Endothelial cell of umbilical vein (primary cell): ENCODE data around the gene RABEP1. TPM values are rescaled to one million over a fixed set of nuclear protein-coding genes. Genes with fewer than 3 reads are reported as not detected.

Experiments
- BruUV-seq: library from RNA; stranded (reverse); fragments of 400-500 nt; replicated peaks from 2 replicates; lab custom pipeline; 2021; lab: Mats Ljungman, UMichigan
- CTCF ChIA-PET: fragments of 300-600, 350-600 bp; sonication (Branson Sonifier 250); formaldehyde crosslinking; loops from one replicate; lab custom pipeline; 2021; ENCODE audit warnings: antibody characterized with exemption, inconsistent platforms; lab: Charles Lee
- POLR2A ChIA-PET: fragments of 300-600, 350-600 bp; sonication (Branson Sonifier 250); formaldehyde crosslinking; loops from one replicate; lab custom pipeline; 2021; ENCODE audit warnings: antibody characterized with exemption, inconsistent platforms; lab: Charles Lee
- DNase-seq: peaks from one replicate; pipeline ENCODE4 v3.0.0-alpha.2; 2011; ENCODE audit warnings: low read depth, low spot score
- FAIRE-seq: peaks from 2 replicates; lab custom pipeline; 2011; peaks lifted over from hg19 to GRCh38; lab: Jason Lieb, UNC
- H2AFZ ChIP-seq: 2 replicates; pipeline ENCODE4 v1.6.0; 2012; ENCODE audit warnings: low read depth, low read length, control low read depth, inconsistent platforms
- H3K27ac ChIP-seq: 2 replicates; pipeline ENCODE4 v1.5.1; 2011; ENCODE audit warnings: low read depth, mild to moderate bottlenecking, control low read depth, low read length, moderate library complexity; ENCODE audit not compliant: insufficient read depth
- H3K27me3 ChIP-seq, 2 experiments: 2 replicates each; pipeline versions ENCODE4 v1.6.0 to v1.6.1; 2011; ENCODE audit warnings: low read length in 2 of 2, mixed read lengths in 1 of 2; ENCODE audit not compliant: control insufficient read depth in 2 of 2, insufficient read depth in 2 of 2
- H3K36me3 ChIP-seq, 2 experiments: 2 replicates in 1 of 2; 3 replicates in 1 of 2; pipeline ENCODE4 v1.5.1; 2011; ENCODE audit warnings: low read length in 2 of 2, mild to moderate bottlenecking in 1 of 2, moderate library complexity in 1 of 2; ENCODE audit not compliant: control insufficient read depth in 2 of 2, insufficient read depth in 2 of 2; ENCODE audit errors: extremely low read depth in 1 of 2
- H3K4me1 ChIP-seq: 3 replicates; pipeline ENCODE4 v1.5.1; 2011; ENCODE audit warnings: mild to moderate bottlenecking, low read length; ENCODE audit not compliant: control insufficient read depth, insufficient read depth; ENCODE audit errors: extremely low read depth
- H3K4me2 ChIP-seq: 2 replicates; pipeline ENCODE4 v1.6.1; 2011; ENCODE audit warnings: low read length, control low read depth, mixed read lengths; ENCODE audit not compliant: insufficient read depth
- H3K4me3 ChIP-seq, 3 experiments: fragments of 200-600 bp in 1 of 3; sonication (generic), shearing (Covaris generic) in 1 of 3; replicated peaks in 1 of 3; 2 replicates each; pipeline ENCODE4 v1.5.1; 2011 to 2016; ENCODE audit warnings: control low read depth in 3 of 3, low read length in 3 of 3, mild to moderate bottlenecking in 2 of 3, inconsistent platforms in 1 of 3, low read depth in 1 of 3, moderate library complexity in 1 of 3; ENCODE audit not compliant: insufficient read depth in 1 of 3
- H3K79me2 ChIP-seq: 2 replicates; pipeline ENCODE4 v1.6.0; 2012; ENCODE audit warnings: low read length, inconsistent platforms; ENCODE audit not compliant: control insufficient read depth, insufficient read depth
- H3K9ac ChIP-seq: replicated peaks from 2 replicates; pipeline ENCODE3; 2011; ENCODE audit warnings: low read length, control low read depth; ENCODE audit not compliant: insufficient read depth; ENCODE audit errors: extremely low read depth
- H3K9me1 ChIP-seq: replicated peaks from 3 replicates; pipeline ENCODE4 v1.6.0; 2011; ENCODE audit warnings: mild to moderate bottlenecking, low read length; ENCODE audit not compliant: control insufficient read depth, insufficient read depth; ENCODE audit errors: extremely low read depth
- H3K9me3 ChIP-seq: replicated peaks from 2 replicates; pipeline ENCODE4 v1.5.1; 2012; ENCODE audit warnings: low read length, inconsistent platforms; ENCODE audit not compliant: control insufficient read depth, insufficient read depth
- H4K20me1 ChIP-seq: replicated peaks from 2 replicates; pipeline ENCODE3; 2011; ENCODE audit warnings: mild to moderate bottlenecking, low read length; ENCODE audit not compliant: control insufficient read depth, insufficient read depth; ENCODE audit errors: extremely low read depth
- CTCF ChIP-seq, 2 donors: IDR thresholded peaks; 1 replicate in 1 of 2; 2 replicates in 1 of 2; pipeline ENCODE4 v1.5.1; 2011; ENCODE audit warnings: low read length in 2 of 2, mild to moderate bottlenecking in 2 of 2, moderate library complexity in 2 of 2, control low read depth in 1 of 2, inconsistent platforms in 1 of 2, low read depth in 1 of 2; ENCODE audit not compliant: insufficient read depth in 1 of 2; ENCODE audit errors: extremely low read depth in 1 of 2
- EZH2 ChIP-seq: IDR thresholded peaks from 2 replicates; pipeline ENCODE4 v1.6.1; 2012; ENCODE audit warnings: borderline replicate concordance, low read depth, mild to moderate bottlenecking, moderate library complexity, low read length, inconsistent platforms; ENCODE audit not compliant: severe bottlenecking
- FOS ChIP-seq: IDR thresholded peaks from 2 replicates; pipeline ENCODE4 v1.6.1; 2011; ENCODE audit warnings: mild to moderate bottlenecking, low read length, moderate library complexity, borderline replicate concordance; ENCODE audit not compliant: insufficient read depth
- GATA2 ChIP-seq: IDR thresholded peaks from 2 replicates; pipeline ENCODE4 v1.7.0; 2011; ENCODE audit warnings: low read depth, mild to moderate bottlenecking, moderate library complexity, mixed read lengths, low read length; ENCODE audit not compliant: insufficient read length, insufficient read depth
- JUN ChIP-seq: IDR thresholded peaks from 2 replicates; pipeline ENCODE4 v1.6.1; 2011; ENCODE audit warnings: borderline replicate concordance, low read depth; ENCODE audit not compliant: insufficient read length, insufficient read depth
- MAX ChIP-seq: IDR thresholded peaks from 2 replicates; pipeline ENCODE4 v1.6.1; 2011; ENCODE audit not compliant: insufficient read depth, insufficient read length
- MYC ChIP-seq: IDR thresholded peaks from one replicate; pipeline ENCODE4 v1.6.1; 2011; ENCODE audit warnings: mild to moderate bottlenecking, low read depth, low read length
- POLR2A ChIP-seq: IDR thresholded peaks from 2 replicates; pipeline ENCODE4 v1.6.1; 2012; ENCODE audit warnings: low read depth, mild to moderate bottlenecking, control low read depth, low read length
- POLR2AphosphoS5 ChIP-seq: IDR thresholded peaks from 2 replicates; pipeline ENCODE4 v1.6.1; 2012; ENCODE audit warnings: low read depth, mild to moderate bottlenecking, control low read depth, low read length, moderate library complexity; ENCODE audit not compliant: insufficient read depth
- dilution Hi-C: fragments of 300-500 bp; cut with MboI; formaldehyde crosslinking; loops from one replicate; pipeline ENCODE4 v1.15.0; 2019; ENCODE audit warnings: low sequenced_read_pairs; ENCODE audit not compliant: extremely low pct_ligation_motif_present
- intact Hi-C: fragments of 100-400 bp; cut with micrococcal nuclease; formaldehyde crosslinking; loops from one replicate; pipeline ENCODE4 v1.10.0; 2022
- polyA plus RNA-seq, 4 experiments: library from polyadenylated mRNA; depleted of rRNA in 3 of 4; stranded (reverse) in 3 of 4; unstranded in 1 of 4; fragments of >200 nt; gene quantifications; 2 replicates each; pipeline versions ENCODE4 v1.2.1 to v1.2.3, GENCODE V29; 2011 to 2012; ENCODE audit warnings: missing spikeins in 1 of 4
- total RNA-seq: library from RNA; stranded (reverse); gene quantifications from 2 replicates; pipeline ENCODE4 v1.2.3, GENCODE V29; 2021

The RABEP1 gene
- total and polyA plus RNA-seq, 2 donors (not counting 3 experiments of a cell fraction or from before 2014, with no cell fraction given) = 10.1 to 54.8 TPM

GRCh38 chr17:5380491-5381135, 98.5 kb downstream of the RABEP1 start:
- DNase-seq = no peak
- intact Hi-C loops (no loop called here), dilution Hi-C loops (no loop called here)
- H3K9me1 ChIP-seq = no peaks in the 10 kb centered on the region
- no peak for TF ChIP-seq MYC
- TF ChIP-seq EZH2 = no peak
- no peak for TF ChIP-seq MAX
- TF ChIP-seq GATA2 = no peak
- TF ChIP-seq FOS = no peak
- no peak for TF ChIP-seq POLR2A
- TF ChIP-seq CTCF (IDR thresholded peaks at IDR 0.05; ENCODE audit: extremely low read depth in 1 of 2, insufficient read depth in 1 of 2, low read depth in 1 of 2, low read length in 2 of 2) = no peak
- no peak for TF ChIP-seq POLR2AphosphoS5
- TF ChIP-seq JUN = no peak
- BruUV-seq = no TSS peak
- no peak overlapping the region for H3K4me3 ChIP-seq
- no peak overlapping the region for H3K27ac ChIP-seq
- FAIRE-seq = no peak
- POLR2A ChIA-PET = no interaction called here
- peaks cover 16 to 48% of the 10 kb centered on the region in 2 experiments for H3K36me3 ChIP-seq
- H2AFZ ChIP-seq = no peak overlapping the region
- H3K27me3 ChIP-seq = no peaks in the 10 kb centered on the region
- CTCF ChIA-PET = interaction anchor here (0.6 to 2.0 kb wide), 3 partner anchors 10 to 294 kb away, joined by 3 to 7 read pairs (median 5); partner anchors contain the start of gene C1QBP
- H3K4me1 ChIP-seq = no peaks in the 10 kb centered on the region
- H3K79me2 ChIP-seq = no peaks in the 10 kb centered on the region
- no peak overlapping the region for H3K4me2 ChIP-seq
- no peaks in the 10 kb centered on the region for H4K20me1 ChIP-seq
- no peak overlapping the region for H3K9ac ChIP-seq
- no peaks in the 10 kb centered on the region for H3K9me3 ChIP-seq
